ENCODE results near the gene IRAK1BP1.
"Not testable (repeated sequence)": the region's sequence is repeated elsewhere in the genome, so short reads cannot be mapped to it uniquely, and the experiment has no call there.

Gene IRAK1BP1

GRCh38 chr6:78850621-78851020 lies 16.7 kb upstream of the IRAK1BP1 start:
- no peaks in the 10 kb centered on the region for H3K9me3 ChIP-seq (ENCODE audit: insufficient read depth, low read length)
- H3F3A ChIP-seq (ENCODE audit: insufficient read depth), result no peaks in the 10 kb centered on the region
- no peak overlapping the region for H3K9ac ChIP-seq (ENCODE audit: low read length)
- no peaks in the 10 kb centered on the region for H4K20me1 ChIP-seq (ENCODE audit: low read depth, low read length)
- H3K79me2 ChIP-seq (ENCODE audit: insufficient read depth, low read length), result no peaks in the 10 kb centered on the region
- no peak overlapping the region for H3K4me3 ChIP-seq (ENCODE audit: insufficient read depth, low read length, poor library complexity, severe bottlenecking)
- no peak overlapping the region for H2AFZ ChIP-seq (ENCODE audit: low read depth, low read length, severe bottlenecking)
- H3K9me2 ChIP-seq (replicated peaks; ENCODE audit: insufficient read depth, low read length), result no peaks in the 10 kb centered on the region
- no peak for TF ChIP-seq EZH2phosphoT487 (conservative IDR thresholded peaks at IDR 0.05; ENCODE audit: low read length)
- no peak for TF ChIP-seq CTCF (IDR thresholded peaks at IDR 0.05; ENCODE audit: insufficient read depth, low read length, poor library complexity, severe bottlenecking)
- no peaks in the 10 kb centered on the region for H3K36me3 ChIP-seq (ENCODE audit: low read length)
- no peak overlapping the region for H3K4me2 ChIP-seq (ENCODE audit: low read depth, low read length, poor library complexity, severe bottlenecking)
- H3K27me3 ChIP-seq (ENCODE audit: low read length), result no peaks in the 10 kb centered on the region
- no peak overlapping the region for H3K27ac ChIP-seq (ENCODE audit: low read depth, low read length)

GRCh38 chr6:78851156-78851555 lies 16.2 kb upstream of the IRAK1BP1 start:
- Histone ChIP-seq H3K79me2 (ENCODE audit: insufficient read depth, low read length) (no peaks in the 10 kb centered on the region), H3K4me2 (ENCODE audit: low read depth, low read length, poor library complexity, severe bottlenecking) (no peak overlapping the region), H3K27ac (ENCODE audit: low read depth, low read length) (no peak overlapping the region), H3K9me3 (ENCODE audit: insufficient read depth, low read length) (no peaks in the 10 kb centered on the region), H2AFZ (ENCODE audit: low read depth, low read length, severe bottlenecking) (no peak overlapping the region), H3K9me2 (replicated peaks; ENCODE audit: insufficient read depth, low read length) (no peaks in the 10 kb centered on the region), H3F3A (ENCODE audit: insufficient read depth) (no peaks in the 10 kb centered on the region), H3K36me3 (ENCODE audit: low read length) (no peaks in the 10 kb centered on the region), H3K27me3 (ENCODE audit: low read length) (no peaks in the 10 kb centered on the region), H3K4me3 (ENCODE audit: insufficient read depth, low read length, poor library complexity, severe bottlenecking) (no peak overlapping the region), H4K20me1 (ENCODE audit: low read depth, low read length) (no peaks in the 10 kb centered on the region), H3K9ac (ENCODE audit: low read length) (no peak overlapping the region)
- TF ChIP-seq CTCF (IDR thresholded peaks at IDR 0.05; ENCODE audit: insufficient read depth, low read length, poor library complexity, severe bottlenecking), result no peak

GRCh38 chr6:78854546-78854945 lies 12.8 kb upstream of the IRAK1BP1 start:
- no peaks in the 10 kb centered on the region for H3K36me3 ChIP-seq (ENCODE audit: low read length)
- no peaks in the 10 kb centered on the region for H3K9me3 ChIP-seq (ENCODE audit: insufficient read depth, low read length)
- no peak for TF ChIP-seq CTCF (IDR thresholded peaks at IDR 0.05; ENCODE audit: insufficient read depth, low read length, poor library complexity, severe bottlenecking)
- no peak for TF ChIP-seq EZH2phosphoT487 (conservative IDR thresholded peaks at IDR 0.05; ENCODE audit: low read length)
- no peaks in the 10 kb centered on the region for H3K27me3 ChIP-seq (ENCODE audit: low read length)
- no peaks in the 10 kb centered on the region for H3F3A ChIP-seq (ENCODE audit: insufficient read depth)
- no peak overlapping the region for H2AFZ ChIP-seq (ENCODE audit: low read depth, low read length, severe bottlenecking)
- no peak overlapping the region for H3K27ac ChIP-seq (ENCODE audit: low read depth, low read length)
- no peaks in the 10 kb centered on the region for H3K79me2 ChIP-seq (ENCODE audit: insufficient read depth, low read length)
- H3K4me2 ChIP-seq (ENCODE audit: low read depth, low read length, poor library complexity, severe bottlenecking), result no peak overlapping the region
- no peaks in the 10 kb centered on the region for H4K20me1 ChIP-seq (ENCODE audit: low read depth, low read length)
- H3K9ac ChIP-seq (ENCODE audit: low read length), result no peak overlapping the region
- H3K4me3 ChIP-seq (ENCODE audit: insufficient read depth, low read length, poor library complexity, severe bottlenecking), result no peak overlapping the region
- H3K9me2 ChIP-seq (replicated peaks; ENCODE audit: insufficient read depth, low read length), result no peaks in the 10 kb centered on the region

- H3K27me3 ChIP-seq (ENCODE audit: low read length); H3K36me3 ChIP-seq (ENCODE audit: low read length); H3K27ac ChIP-seq (ENCODE audit: low read depth, low read length); H4K20me1 ChIP-seq (ENCODE audit: low read depth, low read length); H2AFZ ChIP-seq (ENCODE audit: low read depth, low read length, severe bottlenecking); H3K79me2 ChIP-seq (ENCODE audit: insufficient read depth, low read length); H3K9me3 ChIP-seq (ENCODE audit: insufficient read depth, low read length); H3K9ac ChIP-seq (ENCODE audit: low read length); H3K4me3 ChIP-seq (ENCODE audit: insufficient read depth, low read length, poor library complexity, severe bottlenecking); H3K4me2 ChIP-seq (ENCODE audit: low read depth, low read length, poor library complexity, severe bottlenecking); H3F3A ChIP-seq (ENCODE audit: insufficient read depth); H3K9me2 ChIP-seq (replicated peaks; ENCODE audit: insufficient read depth, low read length): not testable (repeated sequence)
These were observed 8.9 kb upstream of the IRAK1BP1 start for GRCh38 chr6:78858339-78858938.

Data from SU-DHL-6 (cell line).